ENCODE data around the gene STAG2. TPM values are rescaled to one million over a fixed set of nuclear protein-coding genes. Genes with fewer than 3 reads are reported as not detected.
"Not testable (repeated sequence)": the region's sequence is repeated elsewhere in the genome, so short reads cannot be mapped to it uniquely, and the experiment has no call there.

Gene STAG2
- polyA plus RNA-seq, 3 donors: 20.6 to 56.2 (median 40.9) TPM

DNA sequence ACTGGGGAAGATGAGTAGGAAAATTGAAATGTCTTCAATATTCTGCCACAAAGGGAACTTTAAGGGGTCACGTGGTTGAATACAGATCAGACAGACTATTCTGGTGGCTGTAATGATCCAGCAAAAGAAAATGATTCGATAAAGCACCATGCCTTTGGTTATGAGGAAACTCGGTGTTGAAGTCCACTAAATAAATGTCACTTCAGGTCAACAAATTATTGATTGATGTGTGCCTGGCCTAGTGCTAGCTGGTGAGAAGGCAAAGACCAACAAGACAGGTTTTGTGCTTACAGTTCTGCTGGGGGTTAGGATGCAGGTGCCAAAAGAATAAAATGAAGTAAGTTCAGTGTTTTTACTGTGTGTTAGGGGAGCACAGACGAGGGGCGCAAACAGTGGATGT, 142.5 kb downstream of the STAG2 start:
- H3K4me1 Mint-ChIP-seq: no peaks in the 10 kb centered on the region
- intact Hi-C loops (cut with micrococcal nuclease): no loop called here
- no peaks in the 10 kb centered on the region for H3K27me3 Mint-ChIP-seq (ENCODE audit: low read depth in 3 of 3)

GRCh38 chrX:124104512-124104911, 143.0 kb downstream of the STAG2 start:
- H3K9ac ChIP-seq (ENCODE audit: insufficient read depth, low read length, poor library complexity, severe bottlenecking); H2AFZ ChIP-seq (ENCODE audit: insufficient read depth, low read depth, low read length, poor library complexity, severe bottlenecking); H3K79me2 ChIP-seq (ENCODE audit: insufficient read depth, low read length); H3K4me3 Mint-ChIP-seq; H3K27me3 Mint-ChIP-seq (ENCODE audit: low read depth in 3 of 3); H3K4me1 Mint-ChIP-seq; H3K4me2 ChIP-seq (replicated peaks; ENCODE audit: extremely low read depth, low read length, poor library complexity, severe bottlenecking); H3K4me3 ChIP-seq (replicated peaks in 1 of 3; ENCODE audit: low read depth in 2 of 3, low read length in 3 of 3); intact Hi-C loops (cut with micrococcal nuclease); H3K27ac ChIP-seq (ENCODE audit: low read depth in 1 of 2, low read length in 2 of 2); H3K27me3 ChIP-seq (ENCODE audit: control insufficient read depth in 2 of 2, insufficient read depth in 2 of 2, low read length in 2 of 2); H3K27ac Mint-ChIP-seq; H3K9me3 Mint-ChIP-seq; H4K20me1 ChIP-seq (ENCODE audit: insufficient read depth, low read length); H3K9me3 ChIP-seq (replicated peaks in 1 of 2; ENCODE audit: control insufficient read depth in 1 of 2, insufficient read depth in 1 of 2, low read length in 2 of 2); H3K4me1 ChIP-seq (ENCODE audit: control insufficient read depth in 1 of 2, insufficient read depth in 2 of 2, low read length in 2 of 2); DNase-seq: not testable (repeated sequence)
- peaks cover 12 to 29% of the 10 kb centered on the region in 2 donors for H3K36me3 Mint-ChIP-seq
- H3K36me3 ChIP-seq (replicated peaks in 1 of 2; ENCODE audit: control insufficient read depth in 1 of 2, insufficient read depth in 2 of 2, low read length in 2 of 2): peaks cover 10 to 36% of the 10 kb centered on the region in 2 donors
- WGBS (ENCODE audit: insufficient coverage): no CpG with 5 or more reads among the region's 7 CpGs

More for the DNA sequence above, 142.5 kb downstream of the STAG2 start:
- H2AFZ ChIP-seq (ENCODE audit: insufficient read depth, low read depth, low read length, poor library complexity, severe bottlenecking): no peak overlapping the region
- Mint-ChIP-seq H3K27ac (no peak overlapping the region), H3K36me3 (peaks cover 15 to 28% of the 10 kb centered on the region in 2 donors), H3K9me3 (peaks cover 0 to 5% (median 0%) of the 10 kb centered on the region in 7 donors), H3K4me3 (no peak overlapping the region)
- no peak overlapping the region for H3K4me3 ChIP-seq (replicated peaks in 1 of 3; ENCODE audit: low read depth in 2 of 3, low read length in 3 of 3)
- no peak overlapping the region for H3K4me2 ChIP-seq (replicated peaks; ENCODE audit: extremely low read depth, low read length, poor library complexity, severe bottlenecking)
- no peaks in the 10 kb centered on the region for H3K9me3 ChIP-seq (replicated peaks in 1 of 2; ENCODE audit: control insufficient read depth in 1 of 2, insufficient read depth in 1 of 2, low read length in 2 of 2)
- no peak for TF ChIP-seq CTCF (IDR thresholded peaks at IDR 0.05)
- H4K20me1 ChIP-seq (ENCODE audit: insufficient read depth, low read length): peaks cover 3% of the 10 kb centered on the region
- H3K27me3 ChIP-seq (ENCODE audit: control insufficient read depth in 2 of 2, insufficient read depth in 2 of 2, low read length in 2 of 2): no peaks in the 10 kb centered on the region
- H3K9ac ChIP-seq (ENCODE audit: insufficient read depth, low read length, poor library complexity, severe bottlenecking): no peak overlapping the region
- WGBS (ENCODE audit: insufficient coverage): 100% methylated on average over 1 of the region's 5 CpGs
- H3K79me2 ChIP-seq (ENCODE audit: insufficient read depth, low read length): no peaks in the 10 kb centered on the region
- peaks cover 14 to 42% of the 10 kb centered on the region in 2 donors for H3K36me3 ChIP-seq (replicated peaks in 1 of 2; ENCODE audit: control insufficient read depth in 1 of 2, insufficient read depth in 2 of 2, low read length in 2 of 2)
- DNase-seq: no peak
- no peaks in the 10 kb centered on the region for H3K4me1 ChIP-seq (ENCODE audit: control insufficient read depth in 1 of 2, insufficient read depth in 2 of 2, low read length in 2 of 2)
- no peak overlapping the region for H3K27ac ChIP-seq (ENCODE audit: low read depth in 1 of 2, low read length in 2 of 2)
